Keratinocyte (primary cell): ENCODE results near the gene XRRA1. TPM values are rescaled to one million over a fixed set of nuclear protein-coding genes. Genes with fewer than 3 reads are reported as not detected.

Experiments
- DNase-seq: peaks from one replicate; pipeline ENCODE4 v3.0.0-alpha.2; 2011; ENCODE audit warnings: low read depth, missing footprints, low spot score
- FAIRE-seq: peaks from 2 replicates; lab custom pipeline; 2011; peaks lifted over from hg19 to GRCh38; lab: Jason Lieb, UNC
- H2AFZ ChIP-seq: 2 replicates; pipeline ENCODE4 v1.6.0; 2012; ENCODE audit warnings: low read length, control low read depth, inconsistent platforms; ENCODE audit not compliant: control insufficient read depth
- H3K27ac ChIP-seq: 2 replicates; pipeline ENCODE4 v1.5.1; 2011; ENCODE audit warnings: low read length; ENCODE audit not compliant: control insufficient read depth, insufficient read depth
- H3K27me3 ChIP-seq: 3 replicates; pipeline ENCODE4 v1.6.0; 2011; ENCODE audit warnings: low read length; ENCODE audit not compliant: control insufficient read depth, insufficient read depth; ENCODE audit errors: extremely low read depth
- H3K36me3 ChIP-seq, 2 experiments: 2 replicates in 1 of 2; 3 replicates in 1 of 2; pipeline ENCODE4 v1.5.1; 2011; ENCODE audit warnings: low read length in 2 of 2, mild to moderate bottlenecking in 1 of 2; ENCODE audit not compliant: control insufficient read depth in 2 of 2, insufficient read depth in 2 of 2; ENCODE audit errors: extremely low read depth in 1 of 2
- H3K4me1 ChIP-seq: 3 replicates; pipeline ENCODE4 v1.5.1; 2011; ENCODE audit warnings: low read length; ENCODE audit not compliant: control insufficient read depth, insufficient read depth; ENCODE audit errors: extremely low read depth
- H3K4me2 ChIP-seq: 3 replicates; pipeline ENCODE4 v1.6.0; 2011; ENCODE audit warnings: low read depth, low read length; ENCODE audit not compliant: control insufficient read depth, insufficient read depth; ENCODE audit errors: extremely low read depth
- H3K4me3 ChIP-seq, 3 experiments: fragments of 200-600 bp in 1 of 3; sonication (generic) in 1 of 3; 2 replicates in 2 of 3; 3 replicates in 1 of 3; pipeline ENCODE4 v1.5.1; 2011 to 2016; ENCODE audit warnings: low read length in 3 of 3, mild to moderate bottlenecking in 3 of 3, control low read depth in 2 of 3, inconsistent platforms in 1 of 3, low read depth in 1 of 3, mixed read lengths in 1 of 3, mixed run types in 1 of 3, moderate library complexity in 1 of 3; ENCODE audit not compliant: control insufficient read depth in 2 of 3, insufficient read depth in 2 of 3; ENCODE audit errors: extremely low read depth in 1 of 3
- H3K79me2 ChIP-seq: 2 replicates; pipeline ENCODE4 v1.6.0; 2012; ENCODE audit warnings: low read length; ENCODE audit not compliant: control insufficient read depth, insufficient read depth
- H3K9ac ChIP-seq: 3 replicates; pipeline ENCODE4 v1.6.0; 2011; ENCODE audit warnings: low read length; ENCODE audit not compliant: control insufficient read depth, insufficient read depth; ENCODE audit errors: extremely low read depth
- H3K9me1 ChIP-seq: 3 replicates; pipeline ENCODE4 v1.6.0; 2011; ENCODE audit warnings: low read length; ENCODE audit not compliant: control insufficient read depth, insufficient read depth; ENCODE audit errors: extremely low read depth
- H3K9me3 ChIP-seq: 2 replicates; pipeline ENCODE4 v1.5.1; 2012; ENCODE audit warnings: low read depth, low read length; ENCODE audit not compliant: control insufficient read depth
- H4K20me1 ChIP-seq: 3 replicates; pipeline ENCODE4 v1.6.0; 2011; ENCODE audit warnings: low read length; ENCODE audit not compliant: control insufficient read depth, insufficient read depth; ENCODE audit errors: extremely low read depth
- EZH2 ChIP-seq: IDR thresholded peaks from one replicate; pipeline ENCODE4 v1.6.1; 2012; ENCODE audit warnings: inconsistent platforms, mild to moderate bottlenecking, low read length, moderate library complexity
- dilution Hi-C: fragments of 300-500 bp; cut with MboI; formaldehyde crosslinking; loops from one replicate; pipeline ENCODE4 v1.7.0; 2020; ENCODE audit warnings: low sequenced_read_pairs; ENCODE audit not compliant: extremely low pct_ligation_motif_present
- polyA plus RNA-seq, 5 experiments: library from polyadenylated mRNA; depleted of rRNA in 3 of 5; stranded (reverse) in 3 of 5; stranded (forward) in 1 of 5; unstranded in 1 of 5; fragments of >200 nt; gene quantifications; 1 replicate in 1 of 5; 2 replicates in 3 of 5; 3 replicates in 1 of 5; pipeline versions ENCODE4 v1.2.1 to v1.2.3, GENCODE V29; 2011 to 2012; ENCODE audit warnings: missing spikeins in 2 of 5, low read depth in 1 of 5, low replicate concordance in 1 of 5
- TF ChIP-seq, protein P1 (sequence below), 3 experiments: IDR thresholded peaks in 1 of 3; conservative IDR thresholded peaks in 1 of 3; optimal IDR thresholded peaks in 1 of 3; 2 replicates in 2 of 3; 3 replicates in 1 of 3; pipeline versions ENCODE3 to v1.5.1; 2011; ENCODE audit warnings: low read length in 3 of 3, mild to moderate bottlenecking in 3 of 3, moderate library complexity in 2 of 3, control low read depth in 1 of 3, inconsistent platforms in 1 of 3; ENCODE audit not compliant: insufficient read depth in 2 of 3; ENCODE audit errors: extremely low read depth in 1 of 3

Gene XRRA1
- polyA plus RNA-seq, 1 donor (not counting 4 experiments of a cell fraction or from before 2014, with no cell fraction given), result 9.1 TPM

DNA sequence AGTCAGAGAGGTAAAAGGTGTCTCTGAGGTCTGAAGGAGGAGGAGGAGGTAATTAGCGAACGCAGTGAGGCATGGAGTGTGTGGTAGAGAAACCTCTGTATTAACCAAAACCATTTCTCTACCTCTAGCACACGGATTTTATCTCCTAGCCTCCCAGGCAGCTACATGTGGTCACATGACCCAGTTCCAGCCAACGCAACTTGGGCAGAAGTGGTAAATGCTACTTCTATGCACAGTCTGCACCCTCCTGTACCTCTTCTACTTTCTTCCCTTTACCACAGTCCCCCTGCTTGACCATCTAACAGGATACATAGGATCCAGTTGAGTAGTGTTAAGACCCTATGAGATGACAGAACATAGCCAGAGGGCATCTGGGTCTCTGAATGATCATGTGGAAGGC, 95.7 kb downstream of the XRRA1 start:
- Histone ChIP-seq H3K36me3 (peaks cover 12 to 25% of the 10 kb centered on the region in 2 experiments), H2AFZ (no peak overlapping the region), H3K79me2 (no peaks in the 10 kb centered on the region), H3K9me3 (no peaks in the 10 kb centered on the region), H3K9me1 (peaks cover 2% of the 10 kb centered on the region), H3K27ac (no peak overlapping the region), H3K4me3 (no peak overlapping the region), H3K9ac (no peak overlapping the region), H3K27me3 (no peaks in the 10 kb centered on the region), H4K20me1 (no peaks in the 10 kb centered on the region), H3K4me2 (no peak overlapping the region), H3K4me1 (peaks cover 5% of the 10 kb centered on the region)
- no peak for DNase-seq
- no peak for FAIRE-seq
- dilution Hi-C loops, result no loop called here
- TF ChIP-seq EZH2, result no peak
- TF ChIP-seq, protein P1, sequence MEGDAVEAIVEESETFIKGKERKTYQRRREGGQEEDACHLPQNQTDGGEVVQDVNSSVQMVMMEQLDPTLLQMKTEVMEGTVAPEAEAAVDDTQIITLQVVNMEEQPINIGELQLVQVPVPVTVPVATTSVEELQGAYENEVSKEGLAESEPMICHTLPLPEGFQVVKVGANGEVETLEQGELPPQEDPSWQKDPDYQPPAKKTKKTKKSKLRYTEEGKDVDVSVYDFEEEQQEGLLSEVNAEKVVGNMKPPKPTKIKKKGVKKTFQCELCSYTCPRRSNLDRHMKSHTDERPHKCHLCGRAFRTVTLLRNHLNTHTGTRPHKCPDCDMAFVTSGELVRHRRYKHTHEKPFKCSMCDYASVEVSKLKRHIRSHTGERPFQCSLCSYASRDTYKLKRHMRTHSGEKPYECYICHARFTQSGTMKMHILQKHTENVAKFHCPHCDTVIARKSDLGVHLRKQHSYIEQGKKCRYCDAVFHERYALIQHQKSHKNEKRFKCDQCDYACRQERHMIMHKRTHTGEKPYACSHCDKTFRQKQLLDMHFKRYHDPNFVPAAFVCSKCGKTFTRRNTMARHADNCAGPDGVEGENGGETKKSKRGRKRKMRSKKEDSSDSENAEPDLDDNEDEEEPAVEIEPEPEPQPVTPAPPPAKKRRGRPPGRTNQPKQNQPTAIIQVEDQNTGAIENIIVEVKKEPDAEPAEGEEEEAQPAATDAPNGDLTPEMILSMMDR (optimal IDR thresholded peaks at IDR 0.05 in 1 of 3, IDR thresholded peaks at IDR 0.05 in 1 of 3, conservative IDR thresholded peaks at IDR 0.05 in 1 of 3; ENCODE audit: extremely low read depth in 1 of 3, insufficient read depth in 2 of 3, low read length in 3 of 3), result no peak

DNA sequence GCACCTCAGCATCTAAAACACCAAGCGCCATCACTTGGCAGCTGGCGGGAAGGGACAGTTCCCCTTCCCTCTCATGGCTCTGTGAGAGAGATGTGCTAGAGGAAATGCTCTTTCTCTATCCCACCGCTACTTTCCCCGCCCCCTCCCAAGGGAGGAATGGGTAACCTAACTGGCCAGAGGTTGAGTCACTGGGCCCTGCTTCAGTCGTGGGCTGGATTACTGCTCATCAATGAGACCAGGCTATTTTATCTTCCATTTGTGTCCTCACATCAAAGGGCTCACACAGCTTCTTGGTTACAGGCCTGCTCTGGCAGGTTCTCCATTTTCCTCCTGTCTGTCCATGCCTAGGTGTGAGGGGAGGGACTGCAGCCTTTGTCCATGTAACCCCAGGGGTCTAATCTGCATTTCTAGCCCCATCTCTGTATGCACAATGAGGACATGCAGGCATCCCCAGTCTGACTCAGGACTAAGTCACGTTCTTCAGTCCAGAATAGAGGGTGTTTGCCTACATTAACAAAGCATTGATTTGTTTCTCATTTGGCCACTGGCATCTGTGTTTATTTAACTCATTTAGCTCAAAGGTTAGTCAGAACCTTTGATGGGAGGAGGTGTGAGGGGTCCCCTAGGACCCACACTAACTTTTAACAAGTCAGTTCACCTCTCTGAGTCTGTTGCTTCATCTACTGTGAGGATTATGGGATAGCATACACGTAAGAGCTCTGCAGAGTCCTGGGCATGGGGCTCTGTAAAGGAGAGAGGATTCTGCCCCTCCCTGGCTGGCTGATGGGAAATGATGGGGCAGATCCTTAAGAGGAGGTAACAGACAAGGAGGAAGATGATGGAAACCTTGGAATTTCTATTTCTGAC, 99.1 kb downstream of the XRRA1 start:
- peak; percentile 20 for FAIRE-seq

More for the DNA sequence above, 99.1 kb downstream of the XRRA1 start:
- Histone ChIP-seq H3K27ac (peak overlapping the region; percentile 2), H3K36me3 (peaks cover 12 to 24% of the 10 kb centered on the region in 2 experiments), H3K27me3 (no peaks in the 10 kb centered on the region), H3K79me2 (no peaks in the 10 kb centered on the region), H3K9ac (no peak overlapping the region), H3K4me1 (peaks cover 5% of the 10 kb centered on the region), H3K9me1 (no peaks in the 10 kb centered on the region), H3K4me3 (no peak overlapping the region), H3K4me2 (no peak overlapping the region), H3K9me3 (no peaks in the 10 kb centered on the region), H2AFZ (no peak overlapping the region), H4K20me1 (no peaks in the 10 kb centered on the region)
- DNase-seq, result no peak
- dilution Hi-C loops, result no loop called here
- no peak for TF ChIP-seq EZH2
- TF ChIP-seq, protein P1 (optimal IDR thresholded peaks at IDR 0.05 in 1 of 3, IDR thresholded peaks at IDR 0.05 in 1 of 3, conservative IDR thresholded peaks at IDR 0.05 in 1 of 3; ENCODE audit: extremely low read depth in 1 of 3, insufficient read depth in 2 of 3, low read length in 3 of 3), result peak in 1 of 3 experiments; percentile 1
